Activated naive CD8-positive, alpha-beta T cell treated with anti-CD3 and anti-CD28 coated beads, Interleukin-2, amount 10 ng/mL, durations not matched to agents 7 days and 5 days (primary cell): ENCODE results near the gene GPR173. TPM values are rescaled to one million over a fixed set of nuclear protein-coding genes. Genes with fewer than 3 reads are reported as not detected.
A peak's percentile ranks its signal among the peaks of the same experiment; 100 is the strongest.

Experiments
- ATAC-seq: fragments of 150-1000 bp; cut with Tn5 transposase; one replicate; pipeline ENCODE4 v1.10.0; 2021; ENCODE audit warnings: low read depth, moderate library complexity
- POLR2A ChIA-PET: fragments of 350-600 bp; sonication (Branson Sonifier 250); formaldehyde crosslinking; loops from one replicate; lab custom pipeline; 2021; ENCODE audit warnings: antibody characterized with exemption; lab: Charles Lee
- DNase-seq: peaks from one replicate; pipeline ENCODE4 v3.0.0; 2021
- H3K27ac Mint-ChIP-seq: one replicate; pipeline ENCODE4 v1.8.0; 2022; ENCODE audit warnings: mild to moderate bottlenecking, mixed read lengths
- H3K27me3 Mint-ChIP-seq: one replicate; pipeline ENCODE4 v1.8.0; 2022; ENCODE audit warnings: mild to moderate bottlenecking, moderate library complexity, mixed read lengths
- H3K36me3 Mint-ChIP-seq: one replicate; pipeline ENCODE4 v1.8.0; 2021; ENCODE audit warnings: mild to moderate bottlenecking, mixed read lengths
- H3K4me1 Mint-ChIP-seq: one replicate; pipeline ENCODE4 v1.8.0; 2021; ENCODE audit warnings: mixed read lengths
- H3K4me3 Mint-ChIP-seq: one replicate; pipeline ENCODE4 v1.8.0; 2022; ENCODE audit warnings: mild to moderate bottlenecking, moderate library complexity, mixed read lengths
- H3K9me3 Mint-ChIP-seq: one replicate; pipeline ENCODE4 v1.8.0; 2021; ENCODE audit warnings: mixed read lengths
- total RNA-seq, 2 experiments: library from RNA; stranded (reverse); gene quantifications; one replicate each; pipeline ENCODE4 v1.2.3, GENCODE V29; 2021

Gene GPR173
- total RNA-seq, 2 experiments from 2014 or later, result 0.08 to 0.14 TPM

DNA sequence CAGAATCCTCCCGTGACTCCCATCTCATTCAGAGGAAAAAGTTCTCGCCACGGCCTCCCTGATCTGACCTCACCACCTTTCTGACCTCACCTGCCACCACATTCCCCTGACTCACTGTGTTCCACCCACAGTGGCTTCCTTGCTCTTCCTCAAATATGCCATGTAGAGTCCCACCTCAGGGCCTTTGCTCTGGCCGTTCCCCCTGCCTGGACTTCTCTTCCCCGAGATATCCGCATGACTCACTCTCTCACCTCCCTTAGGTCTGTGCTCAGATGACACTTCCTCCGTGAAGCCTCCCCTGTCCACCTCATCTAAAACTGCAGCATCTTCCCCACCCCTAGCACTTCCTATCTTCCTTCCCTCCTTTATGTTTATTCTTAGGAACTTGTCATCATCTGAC is 26.4 kb downstream of the GPR173 start:
- no peaks in the 10 kb centered on the region for H3K9me3 Mint-ChIP-seq
- peaks cover 8% of the 10 kb centered on the region for H3K4me1 Mint-ChIP-seq
- DNase-seq (no peak), ATAC-seq (peak; percentile 7)
- no peaks in the 10 kb centered on the region for H3K36me3 Mint-ChIP-seq
- H3K27ac Mint-ChIP-seq, result no peak overlapping the region
- POLR2A ChIA-PET, result no interaction called here
- no peaks in the 10 kb centered on the region for H3K27me3 Mint-ChIP-seq
- no peak overlapping the region for H3K4me3 Mint-ChIP-seq

DNA sequence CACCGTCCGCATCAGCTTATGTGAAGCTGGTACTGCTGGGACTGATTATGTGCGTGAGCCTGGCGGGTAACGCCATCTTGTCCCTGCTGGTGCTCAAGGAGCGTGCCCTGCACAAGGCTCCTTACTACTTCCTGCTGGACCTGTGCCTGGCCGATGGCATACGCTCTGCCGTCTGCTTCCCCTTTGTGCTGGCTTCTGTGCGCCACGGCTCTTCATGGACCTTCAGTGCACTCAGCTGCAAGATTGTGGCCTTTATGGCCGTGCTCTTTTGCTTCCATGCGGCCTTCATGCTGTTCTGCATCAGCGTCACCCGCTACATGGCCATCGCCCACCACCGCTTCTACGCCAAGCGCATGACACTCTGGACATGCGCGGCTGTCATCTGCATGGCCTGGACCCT is 28.1 kb downstream of the GPR173 start:
- no peaks in the 10 kb centered on the region for H3K36me3 Mint-ChIP-seq
- no peak overlapping the region for H3K27ac Mint-ChIP-seq
- no peak overlapping the region for H3K4me3 Mint-ChIP-seq
- no peaks in the 10 kb centered on the region for H3K27me3 Mint-ChIP-seq
- H3K9me3 Mint-ChIP-seq, result no peaks in the 10 kb centered on the region
- peaks cover 8% of the 10 kb centered on the region for H3K4me1 Mint-ChIP-seq
- DNase-seq, result no peak
- ATAC-seq, result no peak
- POLR2A ChIA-PET, result no interaction called here

DNA sequence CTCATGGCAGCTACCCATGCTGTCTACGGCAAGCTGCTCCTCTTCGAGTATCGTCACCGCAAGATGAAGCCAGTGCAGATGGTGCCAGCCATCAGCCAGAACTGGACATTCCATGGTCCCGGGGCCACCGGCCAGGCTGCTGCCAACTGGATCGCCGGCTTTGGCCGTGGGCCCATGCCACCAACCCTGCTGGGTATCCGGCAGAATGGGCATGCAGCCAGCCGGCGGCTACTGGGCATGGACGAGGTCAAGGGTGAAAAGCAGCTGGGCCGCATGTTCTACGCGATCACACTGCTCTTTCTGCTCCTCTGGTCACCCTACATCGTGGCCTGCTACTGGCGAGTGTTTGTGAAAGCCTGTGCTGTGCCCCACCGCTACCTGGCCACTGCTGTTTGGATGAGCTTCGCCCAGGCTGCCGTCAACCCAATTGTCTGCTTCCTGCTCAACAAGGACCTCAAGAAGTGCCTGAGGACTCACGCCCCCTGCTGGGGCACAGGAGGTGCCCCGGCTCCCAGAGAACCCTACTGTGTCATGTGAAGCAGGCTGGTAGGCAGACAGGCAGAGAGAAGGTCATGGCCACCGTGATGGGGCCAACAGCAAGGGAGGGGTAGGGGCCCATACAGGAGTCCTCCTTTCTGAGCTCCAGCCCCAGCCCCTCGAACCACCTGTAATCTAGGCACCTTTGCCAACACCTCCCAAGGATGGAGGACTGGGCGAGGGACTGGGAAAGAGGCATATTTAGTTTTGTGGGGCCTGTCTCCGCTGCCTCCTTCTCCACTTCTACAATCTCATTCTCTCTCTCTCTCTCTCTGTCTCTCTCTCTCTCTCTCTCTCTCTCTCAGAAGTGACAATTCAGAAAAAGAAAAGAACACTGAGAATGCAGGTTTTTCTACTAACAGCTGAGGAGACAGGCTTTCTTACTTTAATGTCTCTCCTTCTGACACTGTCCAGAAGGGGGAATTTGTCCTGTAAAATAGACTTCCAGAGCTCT is 28.9 kb downstream of the GPR173 start:
- Mint-ChIP-seq H3K27me3 (no peaks in the 10 kb centered on the region), H3K4me1 (peaks cover 3% of the 10 kb centered on the region), H3K9me3 (no peaks in the 10 kb centered on the region), H3K36me3 (no peaks in the 10 kb centered on the region), H3K27ac (no peak overlapping the region), H3K4me3 (no peak overlapping the region)
- no peak for ATAC-seq
- POLR2A ChIA-PET, result no interaction called here
- no peak for DNase-seq

GRCh38 chrX:53078943-53079342 is 30.4 kb downstream of the GPR173 start:
- no peak for DNase-seq
- Mint-ChIP-seq H3K9me3 (no peaks in the 10 kb centered on the region), H3K4me1 (peaks cover 10% of the 10 kb centered on the region), H3K27ac (no peak overlapping the region), H3K36me3 (no peaks in the 10 kb centered on the region), H3K27me3 (no peaks in the 10 kb centered on the region), H3K4me3 (no peak overlapping the region)
- POLR2A ChIA-PET, result no interaction called here
- ATAC-seq, result no peak

DNA sequence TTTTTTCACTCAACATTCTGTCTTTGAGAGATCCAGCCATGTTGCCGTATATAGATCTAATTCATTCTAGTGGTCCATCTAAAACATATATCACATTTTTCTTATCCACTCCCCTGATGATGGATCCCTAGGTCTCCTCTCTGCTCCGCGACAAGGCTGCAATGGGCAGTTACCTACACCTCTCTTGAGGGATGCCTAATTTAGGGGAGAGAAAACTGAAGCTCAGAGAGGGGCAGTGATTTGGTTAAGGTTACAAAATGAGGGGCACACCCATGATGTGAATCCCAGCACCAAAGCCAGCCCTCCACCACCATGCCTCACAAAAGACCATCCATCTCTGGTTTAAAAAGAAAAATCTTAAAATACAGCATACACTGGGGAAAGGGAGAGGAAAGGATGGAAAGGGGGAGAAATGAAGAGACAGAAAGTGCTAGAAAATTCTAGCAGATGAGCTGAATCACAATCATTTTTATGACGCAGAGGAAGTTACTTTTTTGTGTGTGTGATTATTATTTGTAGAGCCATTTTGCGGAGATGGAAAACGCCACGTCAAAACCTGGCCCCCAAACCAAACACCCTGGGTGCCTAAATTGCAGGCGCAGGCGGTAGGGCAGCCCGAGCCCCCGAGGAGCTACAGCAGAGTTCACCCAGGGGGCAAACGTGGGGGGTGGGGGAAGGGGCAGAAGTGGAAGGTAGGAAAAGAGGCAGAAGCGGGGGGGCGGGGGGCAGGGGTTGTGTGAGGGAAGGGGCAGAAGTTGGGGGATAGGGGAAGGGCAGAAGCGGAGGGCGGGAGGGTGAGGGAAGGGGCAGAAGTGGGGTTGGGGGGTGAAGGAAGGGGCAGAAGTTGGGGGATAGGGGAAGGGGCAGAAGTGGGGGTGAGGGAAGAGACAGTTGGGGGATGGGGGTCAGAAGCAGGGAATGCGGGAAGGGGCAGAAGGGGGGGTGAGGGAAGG is 32.3 kb downstream of the GPR173 start:
- peak overlapping the region; percentile 91 for H3K27ac Mint-ChIP-seq

GRCh38 chrX:53081925-53082772 is 33.6 kb downstream of the GPR173 start, which contains the start of gene TSPYL2:
Gene TSPYL2 (plus strand): TSS chrX:53082367. CDS start chrX:53082499, 132 bp downstream.
- peak within 1 kb of the TSS; percentile 94 for H3K4me3 Mint-ChIP-seq
- no peaks in the 10 kb centered on the region for H3K27me3 Mint-ChIP-seq
- ATAC-seq (peak; percentile 88), DNase-seq (peak; percentile 92)
- peak within 1 kb of the TSS; percentile 99 for H3K27ac Mint-ChIP-seq
- peaks cover 5% of the 10 kb centered on the region for H3K36me3 Mint-ChIP-seq
- POLR2A ChIA-PET, result interaction anchor here (0.6 to 2.2 kb wide), 7 partner anchors 10 to 1415 kb away, joined by 3 to 10 read pairs (median 4); partner anchors contain the start of genes KANTR and KDM5C
- H3K4me1 Mint-ChIP-seq, result peaks cover 18% of the 10 kb centered on the region
- no peaks in the 10 kb centered on the region for H3K9me3 Mint-ChIP-seq

More for the DNA sequence above, 32.3 kb downstream of the GPR173 start:
- H3K27me3 Mint-ChIP-seq, result no peaks in the 10 kb centered on the region
- H3K4me1 Mint-ChIP-seq, result peaks cover 17% of the 10 kb centered on the region
- no peaks in the 10 kb centered on the region for H3K9me3 Mint-ChIP-seq
- ATAC-seq (no peak), DNase-seq (no peak)
- POLR2A ChIA-PET, result interaction anchor here (0.7 to 2.2 kb wide), 2 partner anchors 8 to 13 kb away, joined by 3 to 10 read pairs; partner anchors contain the start of gene KANTR
- peaks cover 1% of the 10 kb centered on the region for H3K36me3 Mint-ChIP-seq
- peak overlapping the region; percentile 82 for H3K4me3 Mint-ChIP-seq

GRCh38 chrX:53082773-53083616 is 34.4 kb downstream of the GPR173 start:
- peaks cover 21% of the 10 kb centered on the region for H3K4me1 Mint-ChIP-seq
- no peaks in the 10 kb centered on the region for H3K9me3 Mint-ChIP-seq
- peak overlapping the region; percentile 87 for H3K27ac Mint-ChIP-seq
- H3K36me3 Mint-ChIP-seq, result peaks cover 5% of the 10 kb centered on the region
- POLR2A ChIA-PET, result interaction anchor here (1.0 to 2.2 kb wide), 4 partner anchors 11 to 87 kb away, joined by 3 to 10 read pairs (median 6); partner anchors contain the start of gene KANTR
- ATAC-seq (no peak), DNase-seq (no peak)
- H3K4me3 Mint-ChIP-seq, result peak overlapping the region; percentile 94
- H3K27me3 Mint-ChIP-seq, result no peaks in the 10 kb centered on the region

DNA sequence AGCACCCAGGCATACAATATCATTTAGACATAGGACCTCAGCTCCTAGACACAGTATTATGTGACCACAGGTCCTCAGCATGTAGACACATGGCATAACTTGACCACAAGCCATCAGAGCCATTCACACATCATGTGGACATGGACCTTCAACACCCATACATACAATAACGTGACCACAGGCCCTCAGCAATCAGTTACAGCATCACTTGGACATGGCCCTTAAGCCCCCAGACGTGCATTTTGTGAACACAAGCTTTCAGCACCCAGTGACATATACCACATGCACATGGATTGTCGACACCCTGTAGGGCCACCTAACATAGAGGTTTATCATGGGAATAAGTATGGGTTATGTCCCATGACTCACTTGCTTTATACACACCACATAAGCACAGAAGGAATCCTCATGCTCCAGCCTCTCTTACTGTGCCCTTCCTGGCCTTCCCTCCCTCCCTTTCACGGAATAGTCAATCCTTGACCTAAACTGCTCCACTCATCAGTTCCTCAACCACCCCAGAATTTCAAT is 35.5 kb downstream of the GPR173 start:
- Mint-ChIP-seq H3K36me3 (peaks cover 6% of the 10 kb centered on the region), H3K27ac (no peak overlapping the region), H3K9me3 (no peaks in the 10 kb centered on the region), H3K27me3 (no peaks in the 10 kb centered on the region), H3K4me1 (peaks cover 28% of the 10 kb centered on the region), H3K4me3 (no peak overlapping the region)
- DNase-seq (no peak), ATAC-seq (no peak)
- POLR2A ChIA-PET, result no interaction called here

GRCh38 chrX:53084863-53085262 is 36.3 kb downstream of the GPR173 start:
- Mint-ChIP-seq H3K4me3 (no peak overlapping the region), H3K36me3 (peaks cover 6% of the 10 kb centered on the region), H3K4me1 (peaks cover 30% of the 10 kb centered on the region), H3K9me3 (no peaks in the 10 kb centered on the region), H3K27ac (no peak overlapping the region), H3K27me3 (no peaks in the 10 kb centered on the region)
- ATAC-seq (no peak), DNase-seq (no peak)
- POLR2A ChIA-PET, result no interaction called here

DNA sequence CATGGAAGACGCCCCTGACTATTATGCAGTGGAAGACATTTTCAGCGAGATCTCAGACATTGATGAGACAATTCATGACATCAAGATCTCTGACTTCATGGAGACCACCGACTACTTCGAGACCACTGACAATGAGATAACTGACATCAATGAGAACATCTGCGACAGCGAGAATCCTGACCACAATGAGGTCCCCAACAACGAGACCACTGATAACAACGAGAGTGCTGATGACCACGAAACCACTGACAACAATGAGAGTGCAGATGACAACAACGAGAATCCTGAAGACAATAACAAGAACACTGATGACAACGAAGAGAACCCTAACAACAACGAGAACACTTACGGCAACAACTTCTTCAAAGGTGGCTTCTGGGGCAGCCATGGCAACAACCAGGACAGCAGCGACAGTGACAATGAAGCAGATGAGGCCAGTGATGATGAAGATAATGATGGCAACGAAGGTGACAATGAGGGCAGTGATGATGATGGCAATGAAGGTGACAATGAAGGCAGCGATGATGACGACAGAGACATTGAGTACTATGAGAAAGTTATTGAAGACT is 37.2 kb downstream of the GPR173 start:
- Mint-ChIP-seq H3K27ac (peak overlapping the region; percentile 46), H3K9me3 (no peaks in the 10 kb centered on the region), H3K36me3 (peaks cover 6% of the 10 kb centered on the region), H3K27me3 (no peaks in the 10 kb centered on the region), H3K4me1 (peaks cover 30% of the 10 kb centered on the region), H3K4me3 (no peak overlapping the region)
- ATAC-seq (no peak), DNase-seq (no peak)
- POLR2A ChIA-PET, result no interaction called here

- POLR2A ChIA-PET, result no interaction called here
- Mint-ChIP-seq H3K4me3 (no peak overlapping the region), H3K27me3 (no peaks in the 10 kb centered on the region), H3K27ac (no peak overlapping the region), H3K9me3 (no peaks in the 10 kb centered on the region), H3K4me1 (peaks cover 30% of the 10 kb centered on the region), H3K36me3 (peaks cover 6% of the 10 kb centered on the region)
- DNase-seq (no peak), ATAC-seq (no peak)
Measured at GRCh38 chrX:53086464-53086863, 37.9 kb downstream of the GPR173 start.
